Measurements from ENCODE around the gene MTCP1. TPM values are rescaled to one million over a fixed set of nuclear protein-coding genes. Genes with fewer than 3 reads are reported as not detected.

Gene MTCP1
- total RNA-seq, 6 experiments from 2014 or later: 12.4 to 15.8 (median 14.3) TPM

DNA sequence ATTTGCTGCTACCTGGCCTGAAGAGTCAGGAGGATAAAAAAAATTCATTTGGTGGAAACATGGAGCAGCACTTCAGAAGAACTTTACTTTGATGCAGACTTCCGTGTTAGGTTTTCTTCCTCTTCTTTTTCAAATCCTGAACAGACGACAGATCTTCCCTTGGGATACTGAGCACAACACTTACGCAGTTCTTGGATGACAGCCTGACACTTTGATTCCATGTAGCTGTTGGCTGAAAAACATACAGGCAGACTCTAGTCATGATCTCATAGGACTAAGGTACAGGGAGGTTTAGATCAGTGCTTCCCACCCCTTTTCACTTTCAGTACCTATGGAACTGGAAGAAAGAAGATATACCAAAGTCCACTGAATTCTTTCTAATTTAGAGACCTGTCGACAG, 9.2 kb downstream of the MTCP1 start:
- Mint-ChIP-seq H3K27ac (no peak overlapping the region), H3K4me1 (ENCODE audit: low read depth) (peaks cover 16% of the 10 kb centered on the region), H3K27me3 (ENCODE audit: insufficient read depth) (no peaks in the 10 kb centered on the region; the same call in 1 of the 2 replicates), H3K9me3 (no peaks in the 10 kb centered on the region), H3K36me3 (ENCODE audit: low read depth) (no peaks in the 10 kb centered on the region; the same call in 1 of the 2 replicates), H3K4me3 (no peak overlapping the region)
- TF ChIP-seq, protein P1, sequence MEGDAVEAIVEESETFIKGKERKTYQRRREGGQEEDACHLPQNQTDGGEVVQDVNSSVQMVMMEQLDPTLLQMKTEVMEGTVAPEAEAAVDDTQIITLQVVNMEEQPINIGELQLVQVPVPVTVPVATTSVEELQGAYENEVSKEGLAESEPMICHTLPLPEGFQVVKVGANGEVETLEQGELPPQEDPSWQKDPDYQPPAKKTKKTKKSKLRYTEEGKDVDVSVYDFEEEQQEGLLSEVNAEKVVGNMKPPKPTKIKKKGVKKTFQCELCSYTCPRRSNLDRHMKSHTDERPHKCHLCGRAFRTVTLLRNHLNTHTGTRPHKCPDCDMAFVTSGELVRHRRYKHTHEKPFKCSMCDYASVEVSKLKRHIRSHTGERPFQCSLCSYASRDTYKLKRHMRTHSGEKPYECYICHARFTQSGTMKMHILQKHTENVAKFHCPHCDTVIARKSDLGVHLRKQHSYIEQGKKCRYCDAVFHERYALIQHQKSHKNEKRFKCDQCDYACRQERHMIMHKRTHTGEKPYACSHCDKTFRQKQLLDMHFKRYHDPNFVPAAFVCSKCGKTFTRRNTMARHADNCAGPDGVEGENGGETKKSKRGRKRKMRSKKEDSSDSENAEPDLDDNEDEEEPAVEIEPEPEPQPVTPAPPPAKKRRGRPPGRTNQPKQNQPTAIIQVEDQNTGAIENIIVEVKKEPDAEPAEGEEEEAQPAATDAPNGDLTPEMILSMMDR (IDR thresholded peaks at IDR 0.05): no peak
- no peak for DNase-seq

DNA sequence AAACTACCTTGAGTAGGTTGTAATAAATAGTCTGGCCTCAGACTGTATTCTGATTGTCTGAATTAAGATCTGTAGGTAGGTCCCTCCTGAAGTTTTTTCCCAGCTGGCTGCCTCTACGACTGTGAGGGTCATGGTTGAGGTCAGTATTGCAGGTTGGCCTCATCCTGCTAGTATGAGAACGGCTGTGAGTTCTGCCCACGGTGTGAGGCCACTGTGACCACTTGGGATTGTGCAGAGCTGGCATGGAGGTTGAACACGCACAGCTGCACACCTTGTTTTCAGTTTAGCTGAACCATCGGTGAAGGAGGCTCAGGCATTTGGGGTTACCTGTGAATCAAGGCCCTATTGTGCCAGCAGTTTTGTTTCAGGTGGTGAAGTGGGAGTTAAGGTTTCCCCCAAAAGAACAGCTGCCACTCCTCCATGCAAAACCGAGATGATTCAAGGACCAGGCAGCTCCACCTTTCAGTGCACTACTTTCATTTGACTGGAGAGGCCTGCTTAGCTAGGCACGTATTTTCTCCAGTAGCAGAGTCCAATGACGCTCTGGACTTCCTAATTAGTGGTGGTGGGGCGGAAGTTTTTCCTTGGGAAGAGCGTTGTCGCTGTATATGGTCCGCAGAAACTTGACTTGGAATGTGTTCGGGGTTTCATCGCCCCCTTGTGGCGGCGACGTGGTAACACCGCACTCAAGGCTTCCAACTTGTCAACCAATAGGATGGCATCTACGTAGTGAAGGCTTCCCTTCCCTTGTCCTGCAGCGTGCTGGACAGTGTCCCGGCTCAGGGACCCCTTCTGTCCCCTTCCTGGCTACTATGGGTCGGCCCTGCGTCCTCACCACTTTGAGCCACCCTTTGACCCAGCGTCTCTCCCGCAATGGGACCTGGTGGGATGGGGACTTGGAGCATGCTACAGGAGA, 13.8 kb downstream of the MTCP1 start:
- H3K27me3 Mint-ChIP-seq (ENCODE audit: insufficient read depth): no peaks in the 10 kb centered on the region; the same call in 1 of the 2 replicates
- H3K9me3 Mint-ChIP-seq: no peaks in the 10 kb centered on the region
- DNase-seq: peak; percentile 17
- no peak overlapping the region for H3K27ac Mint-ChIP-seq
- TF ChIP-seq, protein P1 (IDR thresholded peaks at IDR 0.05): peak; percentile 82
- no peaks in the 10 kb centered on the region; the same call in 1 of the 2 replicates for H3K36me3 Mint-ChIP-seq (ENCODE audit: low read depth)
- peaks cover 4% of the 10 kb centered on the region; the same call in 1 of the 2 replicates for H3K4me1 Mint-ChIP-seq (ENCODE audit: low read depth)
- H3K4me3 Mint-ChIP-seq: no peak overlapping the region

DNA sequence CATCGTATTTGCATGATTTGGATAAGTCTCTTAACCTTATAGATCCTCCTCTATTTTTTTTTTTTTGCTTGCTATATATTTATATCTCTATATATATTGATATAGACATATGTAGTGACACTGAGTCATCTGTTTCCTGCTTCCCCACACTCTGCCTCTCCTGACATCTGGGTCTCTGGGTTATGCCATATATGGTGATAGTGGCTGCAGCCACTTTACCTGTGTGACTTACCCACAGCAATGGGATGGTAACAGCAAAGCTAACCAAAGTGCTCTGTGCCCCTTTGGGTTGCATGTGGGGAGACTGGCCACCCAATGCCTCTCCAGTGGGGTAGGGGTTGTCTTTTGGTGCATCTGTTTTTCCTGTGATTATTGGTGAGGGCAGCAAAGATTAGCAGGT, 14.5 kb downstream of the MTCP1 start:
- Mint-ChIP-seq H3K4me1 (ENCODE audit: low read depth) (peaks cover 4% of the 10 kb centered on the region; the same call in 1 of the 2 replicates), H3K4me3 (no peak overlapping the region), H3K36me3 (ENCODE audit: low read depth) (0 out of 2 replicates have a peak, but pooled peaks cover 4% of the 10 kb centered on the region), H3K27ac (no peak overlapping the region), H3K27me3 (ENCODE audit: insufficient read depth) (no peaks in the 10 kb centered on the region; the same call in 1 of the 2 replicates), H3K9me3 (no peaks in the 10 kb centered on the region)
- TF ChIP-seq, protein P1 (IDR thresholded peaks at IDR 0.05): no peak
- no peak for DNase-seq

DNA sequence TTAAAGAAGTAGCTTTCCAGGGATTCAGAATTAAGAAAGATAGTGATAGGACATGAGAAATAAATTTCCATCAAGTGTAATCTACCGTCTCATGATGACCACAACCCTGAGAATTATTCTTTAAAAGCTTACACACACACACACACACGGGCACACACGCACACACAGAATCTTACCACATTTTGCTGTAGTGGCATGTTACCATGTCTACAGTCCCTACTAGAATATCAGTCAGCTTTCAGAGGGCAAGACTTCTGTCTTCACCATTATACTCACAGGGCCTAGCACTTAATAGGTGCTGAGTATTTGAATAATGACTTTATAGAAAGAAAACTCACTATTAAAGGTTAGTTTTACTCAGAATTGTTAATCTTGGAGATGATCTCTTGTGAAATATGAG, 15.4 kb downstream of the MTCP1 start:
- no peaks in the 10 kb centered on the region for H3K9me3 Mint-ChIP-seq

DNA sequence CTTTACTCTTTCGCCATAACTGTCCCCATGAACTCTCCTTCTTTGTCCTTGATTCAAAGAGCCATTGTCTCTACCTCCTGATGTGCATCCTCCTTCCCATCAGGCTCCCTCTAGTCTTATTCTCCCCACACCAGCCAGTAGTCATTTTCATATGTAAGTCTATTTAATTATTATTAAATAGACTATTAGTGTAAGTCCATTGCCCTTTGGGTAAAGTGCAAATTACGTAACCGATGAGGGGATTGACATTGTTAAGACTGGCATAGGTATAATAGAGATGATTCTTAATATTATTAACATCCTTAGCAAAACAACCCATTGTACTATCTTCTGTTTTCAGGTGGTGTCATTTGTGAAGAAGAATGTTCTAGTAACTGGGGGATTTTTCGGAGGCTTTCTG, 16.7 kb downstream of the MTCP1 start:
- peaks cover 4% of the 10 kb centered on the region; the same call in 1 of the 2 replicates for H3K4me1 Mint-ChIP-seq (ENCODE audit: low read depth)
- H3K4me3 Mint-ChIP-seq: no peak overlapping the region
- H3K9me3 Mint-ChIP-seq: no peaks in the 10 kb centered on the region
- TF ChIP-seq, protein P1 (IDR thresholded peaks at IDR 0.05): no peak
- DNase-seq: no peak
- H3K27ac Mint-ChIP-seq: no peak overlapping the region
- H3K36me3 Mint-ChIP-seq (ENCODE audit: low read depth): 0 out of 2 replicates have a peak, but pooled peaks cover 5% of the 10 kb centered on the region
- no peaks in the 10 kb centered on the region; the same call in 1 of the 2 replicates for H3K27me3 Mint-ChIP-seq (ENCODE audit: insufficient read depth)

More for the DNA sequence above, 15.4 kb downstream of the MTCP1 start:
- Mint-ChIP-seq H3K4me1 (ENCODE audit: low read depth) (peaks cover 4% of the 10 kb centered on the region; the same call in 1 of the 2 replicates), H3K27ac (no peak overlapping the region), H3K4me3 (no peak overlapping the region), H3K36me3 (ENCODE audit: low read depth) (0 out of 2 replicates have a peak, but pooled peaks cover 5% of the 10 kb centered on the region), H3K27me3 (ENCODE audit: insufficient read depth) (no peaks in the 10 kb centered on the region; the same call in 1 of the 2 replicates)
- DNase-seq: no peak
- TF ChIP-seq, protein P1 (IDR thresholded peaks at IDR 0.05): no peak
